ACHN (cell line): ENCODE measurements around the gene PTPRM.

Experiments used
- DNase-seq: peaks from one replicate; pipeline ENCODE4 v3.0.0-alpha.2; 2015
- in situ Hi-C: cut with HindIII; loops from 2 replicates; pipeline ENCODE4 v1.10.0; 2017; ENCODE audit warnings: low sequenced_read_pairs, low pct_ligation_motif_present, low pct_unique_long_range_greater_than_20kb

Gene PTPRM

GRCh38 chr18:7921938-7922587, 354.9 kb downstream of the PTPRM start:
- DNase-seq: no peak
- in situ Hi-C loops: no loop called here

DNA sequence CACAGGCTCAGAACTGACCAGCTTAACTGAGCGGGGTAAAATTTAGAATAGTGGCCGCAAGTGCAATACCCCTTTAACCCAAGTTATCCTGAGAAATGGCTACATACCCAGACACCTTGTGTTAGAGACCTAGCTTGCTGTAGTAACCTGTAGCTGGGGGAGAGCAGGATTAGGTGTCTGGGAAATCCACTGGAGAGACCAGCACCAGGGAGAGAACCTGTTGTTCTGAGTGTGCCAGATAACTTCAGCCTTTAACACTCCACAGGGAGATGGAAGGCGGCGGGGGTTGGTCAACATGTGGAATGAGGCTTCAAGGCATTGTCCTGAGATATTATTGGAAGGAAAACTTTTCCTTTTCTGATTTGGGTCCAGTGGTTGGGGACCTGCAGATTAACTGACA, 356.0 kb downstream of the PTPRM start:
- in situ Hi-C loops: no loop called here
- DNase-seq: no peak

DNA sequence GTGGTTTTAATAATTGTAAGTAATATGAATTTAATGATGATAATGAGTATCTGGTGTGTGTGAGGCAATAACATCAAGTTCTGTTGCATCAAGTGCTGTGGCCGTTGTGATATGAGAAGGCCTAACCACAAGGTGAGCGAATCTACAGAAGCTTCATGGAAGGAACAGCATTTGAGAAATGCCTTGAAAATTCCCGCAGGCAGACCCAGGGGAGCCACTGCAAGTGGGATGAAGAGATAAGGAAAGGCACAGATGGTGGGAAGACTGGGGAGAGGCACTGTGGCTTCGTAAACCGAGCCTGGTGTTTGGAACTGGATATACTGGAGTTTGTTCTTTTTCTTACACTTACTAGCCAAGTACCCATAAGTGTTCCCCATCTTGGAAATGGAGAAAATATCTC, 357.5 kb downstream of the PTPRM start:
- no peak for DNase-seq
- in situ Hi-C loops: no loop called here

GRCh38 chr18:7926526-7926925, 359.4 kb downstream of the PTPRM start:
- DNase-seq: peak; percentile 53
- in situ Hi-C loops: no loop called here

DNA sequence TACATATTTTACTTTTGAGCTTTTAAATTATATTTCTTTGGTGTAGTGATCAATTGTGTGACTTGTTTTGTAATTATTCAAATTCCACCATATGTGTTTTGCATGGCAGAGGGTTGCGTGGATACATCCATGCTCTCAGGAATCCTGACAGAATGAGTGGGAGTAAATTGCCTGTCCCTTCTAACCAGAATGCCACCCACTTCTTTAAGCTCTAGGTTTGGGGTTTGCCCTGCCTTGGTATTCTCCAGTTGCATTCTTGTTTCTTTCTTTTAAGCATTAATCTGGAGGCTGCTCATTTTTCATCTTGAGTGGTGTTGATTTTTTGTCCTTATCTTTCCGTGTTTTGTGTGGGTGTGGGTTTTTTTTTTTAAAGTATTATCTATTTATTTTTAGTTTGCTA, 360.0 kb downstream of the PTPRM start:
- no peak for DNase-seq
- in situ Hi-C loops: no loop called here

DNA sequence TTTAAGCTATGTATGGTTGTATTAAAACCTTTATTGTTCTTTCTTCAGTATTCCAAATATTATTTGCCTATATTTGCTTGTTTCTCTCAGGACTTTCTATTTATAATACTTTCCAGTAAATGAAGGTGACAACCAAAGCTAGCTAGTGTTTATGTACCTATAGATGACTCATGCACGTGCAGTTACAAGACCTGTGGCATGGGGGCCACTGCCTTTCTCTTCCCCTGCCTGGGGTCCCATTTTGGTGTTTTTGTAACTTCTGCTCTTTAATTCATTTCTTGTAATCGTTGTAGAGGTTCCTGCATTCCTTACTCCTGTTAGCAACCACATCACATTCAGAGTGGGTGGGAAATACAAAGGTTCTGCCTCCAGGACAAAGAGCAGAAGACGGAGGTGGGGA, 364.6 kb downstream of the PTPRM start:
- no peak for DNase-seq
- in situ Hi-C loops: no loop called here

- in situ Hi-C loops: no loop called here
- no peak for DNase-seq
Measured at GRCh38 chr18:7937268-7937667, 370.2 kb downstream of the PTPRM start.

DNA sequence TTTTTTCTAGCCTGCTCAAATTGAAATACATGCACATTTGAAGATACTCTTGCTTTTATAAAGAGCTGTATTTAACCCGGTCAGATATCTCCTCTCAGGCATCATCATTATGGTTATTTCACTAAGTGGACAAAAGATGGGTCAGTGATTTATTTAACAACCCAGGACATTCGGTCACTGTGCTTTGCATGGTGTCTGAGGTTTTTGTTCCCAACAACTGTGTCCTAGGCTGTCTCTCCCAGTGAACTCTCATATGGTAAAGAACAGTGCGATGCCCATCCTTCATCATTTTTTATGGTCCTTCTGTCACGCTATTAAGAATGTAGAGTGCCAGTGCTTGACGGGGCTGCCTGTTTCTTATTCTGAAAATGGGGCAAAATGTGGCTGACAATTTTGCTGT, 372.4 kb downstream of the PTPRM start:
- in situ Hi-C loops: no loop called here
- DNase-seq: no peak

GRCh38 chr18:7940379-7940778, 373.3 kb downstream of the PTPRM start:
- in situ Hi-C loops: no loop called here
- no peak for DNase-seq

DNA sequence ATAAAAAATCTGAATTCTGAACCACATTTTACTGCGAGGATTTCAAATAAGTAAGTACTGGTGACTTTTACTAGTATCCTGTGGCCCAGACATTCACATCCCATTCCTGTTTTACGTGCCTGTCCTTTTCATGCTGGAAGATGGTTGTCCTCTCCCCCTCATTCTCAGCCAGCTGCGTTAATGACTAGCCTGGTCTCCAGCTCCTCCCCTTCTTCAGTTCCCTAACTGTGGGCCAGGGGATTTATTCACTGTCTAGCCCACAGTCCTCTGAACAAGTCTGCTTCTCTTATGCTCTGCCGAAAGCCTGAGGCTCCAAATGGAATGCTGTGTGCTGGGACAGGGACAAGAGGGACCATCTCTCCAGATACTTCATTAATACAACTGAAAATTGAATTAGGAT, 373.9 kb downstream of the PTPRM start:
- in situ Hi-C loops: no loop called here
- no peak for DNase-seq

- no peak for DNase-seq
- in situ Hi-C loops: no loop called here
Measured at GRCh38 chr18:7941533-7941932, 374.4 kb downstream of the PTPRM start.

DNA sequence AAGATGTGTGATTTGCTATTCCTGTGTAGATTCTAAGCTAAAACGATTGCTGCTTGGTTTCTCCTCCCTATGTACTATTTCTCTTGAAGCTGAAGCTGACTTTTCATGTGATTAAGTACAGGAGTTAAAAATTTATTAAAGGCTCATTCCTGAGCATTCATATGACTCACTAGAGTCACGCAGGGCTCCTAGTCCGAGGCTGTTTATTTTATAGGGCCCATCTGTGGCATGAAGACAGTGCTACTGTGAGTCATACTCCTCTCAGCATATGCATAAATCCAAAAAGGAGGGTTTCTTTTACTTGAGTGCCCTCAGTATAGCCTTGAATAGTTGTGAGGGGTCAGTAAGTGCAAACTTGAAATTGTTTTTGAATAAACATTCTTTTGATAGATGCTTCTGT, 378.8 kb downstream of the PTPRM start:
- DNase-seq: peak; percentile 92
- in situ Hi-C loops: no loop called here

DNA sequence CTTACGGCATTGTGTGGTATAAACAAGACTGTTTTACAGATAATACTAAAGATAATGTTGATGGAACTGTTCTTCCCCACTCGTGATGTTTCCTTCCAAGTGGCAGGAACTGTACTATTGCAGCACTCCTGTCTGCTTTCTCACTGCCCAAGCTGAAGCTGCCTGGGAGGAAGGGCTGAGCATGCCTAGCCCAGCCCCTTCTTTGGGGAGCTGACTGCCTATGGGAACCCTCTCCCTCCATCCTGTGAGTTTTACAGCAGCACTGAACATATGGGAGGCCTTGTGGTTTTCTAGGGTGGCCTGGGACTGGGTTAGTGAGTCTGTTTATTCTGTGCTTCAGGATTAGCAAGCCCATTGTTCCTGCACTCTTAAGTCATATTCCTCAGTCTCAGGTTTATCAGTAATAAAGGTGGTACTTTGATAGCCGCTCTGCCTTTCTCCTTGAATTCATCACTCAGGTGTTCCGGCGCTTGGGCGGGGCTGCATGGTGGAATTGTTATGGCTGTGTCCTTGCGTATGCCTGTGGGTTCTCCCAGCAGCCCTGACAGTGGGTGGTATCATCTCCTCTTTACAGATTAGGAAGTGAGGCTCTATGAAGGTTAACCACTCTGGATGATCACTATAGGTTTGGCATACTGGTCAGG, 379.7 kb downstream of the PTPRM start:
- DNase-seq: peak; percentile 77
- in situ Hi-C loops: no loop called here

DNA sequence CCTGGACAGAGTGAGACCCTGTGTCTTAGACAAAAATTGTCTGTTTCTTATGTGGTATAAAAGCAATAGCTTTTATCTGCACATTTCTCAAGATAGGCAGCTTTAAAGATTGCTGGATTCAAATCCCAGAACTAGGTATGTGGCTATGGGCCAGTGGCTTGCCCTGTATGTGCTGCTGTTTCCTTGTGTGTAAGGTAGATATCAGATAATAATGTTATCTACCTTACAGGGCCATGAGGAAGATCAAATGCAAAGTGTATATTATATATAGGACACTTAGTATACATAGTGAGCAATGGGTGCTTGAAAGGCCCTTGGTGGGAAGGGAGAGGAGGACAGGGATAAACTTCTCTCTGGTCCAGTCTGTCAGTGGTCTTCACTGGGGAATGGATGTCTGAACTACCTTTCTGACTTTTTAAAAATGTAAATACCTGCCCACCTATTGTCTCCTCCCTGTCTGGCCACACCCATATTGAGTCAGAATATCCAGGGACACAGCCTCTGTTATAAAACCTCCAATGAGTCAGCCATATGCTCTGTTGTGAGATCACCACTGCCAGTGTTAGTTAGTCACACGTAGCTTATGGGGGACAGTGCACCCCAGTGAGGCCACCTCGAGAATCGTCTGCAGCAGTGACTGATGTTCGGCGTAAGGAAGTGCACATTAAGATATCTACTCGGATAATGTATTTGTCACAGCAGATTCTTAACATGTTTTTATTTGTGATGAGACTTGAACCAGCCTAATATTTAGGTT, 383.4 kb downstream of the PTPRM start:
- peak; percentile 72 for DNase-seq
- in situ Hi-C loops: no loop called here

DNA sequence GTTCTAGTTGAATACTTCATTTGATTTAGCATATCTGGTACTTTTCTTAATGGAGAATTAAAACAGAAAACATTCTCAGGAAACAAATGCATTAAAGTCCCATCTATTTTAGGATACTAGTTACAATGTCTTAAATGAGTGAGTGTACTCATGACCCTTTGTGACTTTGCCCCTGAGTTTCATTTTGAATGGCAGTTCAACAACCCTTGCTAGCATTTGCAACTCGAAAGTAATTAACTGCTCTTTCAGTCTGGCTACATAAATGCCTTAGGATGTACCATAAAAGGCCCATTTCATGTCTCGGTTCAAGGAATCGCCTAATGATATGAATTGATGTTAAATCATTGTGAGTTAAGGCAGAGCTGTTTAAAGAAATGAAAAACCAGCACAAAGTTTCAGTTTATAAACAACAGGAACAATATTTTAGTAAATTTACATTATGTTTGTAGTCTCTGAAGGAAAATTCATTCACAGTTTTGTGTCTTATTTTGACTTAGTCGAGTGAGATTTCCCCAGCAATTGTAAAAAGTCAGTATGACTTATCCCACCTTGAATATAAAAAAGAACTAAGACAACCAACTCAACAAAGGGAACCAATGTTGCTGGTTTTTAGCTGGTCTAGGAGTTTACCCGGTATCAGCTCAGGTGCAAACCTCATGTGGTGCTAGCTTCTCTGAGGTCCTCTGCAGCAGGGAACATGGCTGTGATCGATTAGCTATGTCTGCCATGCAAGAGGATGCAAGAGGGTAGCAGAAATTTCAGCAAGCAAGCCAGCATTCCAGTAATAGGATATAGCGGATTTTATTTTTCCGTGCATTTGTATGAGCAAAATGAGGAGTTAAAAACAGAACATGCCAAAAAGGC, 386.2 kb downstream of the PTPRM start:
- no peak for DNase-seq
- in situ Hi-C loops: no loop called here

- in situ Hi-C loops: no loop called here
- no peak for DNase-seq
Measured at GRCh38 chr18:7954238-7954637, 387.1 kb downstream of the PTPRM start.

GRCh38 chr18:7955175-7955574, 388.1 kb downstream of the PTPRM start:
- no peak for DNase-seq
- in situ Hi-C loops: no loop called here

DNA sequence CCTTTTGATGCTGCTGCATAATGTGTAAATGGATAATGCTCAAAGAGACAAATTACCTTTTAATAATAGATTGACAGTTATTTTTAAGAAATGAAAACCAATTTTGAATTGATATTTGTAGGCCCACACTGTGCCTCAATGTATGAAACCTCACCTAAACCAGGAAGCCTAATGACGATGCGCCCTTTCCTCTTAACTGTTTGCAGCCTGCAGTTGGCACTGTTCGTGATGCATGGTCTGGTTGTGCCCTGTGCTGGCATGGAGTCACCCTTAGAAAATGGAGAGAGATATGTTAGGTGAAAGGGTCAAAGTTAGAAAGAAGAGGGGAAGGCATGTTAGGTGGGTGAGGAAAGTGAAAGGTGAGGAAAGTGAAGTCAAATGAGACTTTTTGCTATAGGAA, 390.2 kb downstream of the PTPRM start:
- in situ Hi-C loops: no loop called here
- DNase-seq: no peak
